T-helper 1 cell (primary cell): Measurements from ENCODE around the gene ELF1.

ENCODE experiments used
- DNase-seq, 5 donors: peaks; one replicate each; pipeline ENCODE4 v3.0.0-alpha.2; 2012 to 2020

ELF1 gene

DNA sequence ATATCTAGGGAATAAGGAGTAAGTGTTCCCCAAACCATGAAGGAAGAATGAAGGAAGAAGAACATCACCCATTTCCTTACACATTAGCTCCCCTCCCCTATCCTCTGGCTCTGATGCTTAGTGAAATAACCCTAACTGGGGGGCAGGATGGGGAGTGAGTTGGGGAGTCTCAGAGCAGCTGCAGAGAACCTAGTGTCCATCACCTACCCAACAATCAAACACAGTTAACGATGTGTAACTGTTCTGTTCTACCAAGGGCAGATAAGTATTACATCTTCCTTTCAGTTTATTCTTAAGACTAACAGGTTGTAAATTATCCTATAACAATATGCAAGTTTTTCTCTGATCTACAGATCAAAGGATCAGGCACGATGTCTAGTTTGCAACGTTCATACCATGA is 12.8 kb downstream of the ELF1 start:
- DNase-seq: no peak

DNA sequence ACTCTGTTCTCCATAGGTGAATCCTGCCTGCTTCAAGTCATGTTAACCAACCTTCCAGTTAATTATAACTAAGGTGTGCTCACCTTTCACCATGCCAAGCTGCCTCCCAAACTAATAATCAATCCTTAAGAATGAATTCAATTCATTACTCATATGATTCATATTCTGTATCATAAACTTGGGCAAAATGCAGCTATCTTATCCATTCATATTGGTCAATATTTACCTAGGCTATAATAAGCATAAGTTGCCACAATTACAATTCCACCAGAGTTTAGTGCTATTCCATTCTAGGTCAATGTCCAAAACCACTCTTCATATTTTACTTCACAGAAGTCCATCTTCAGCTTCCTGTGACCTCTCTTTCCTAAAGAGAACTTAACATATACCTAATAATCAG is 13.4 kb downstream of the ELF1 start:
- DNase-seq: no peak

GRCh38 chr13:41004875-41005693 is 14.0 kb downstream of the ELF1 start:
- DNase-seq: peak in 1 of 5 donors; percentile 84

GRCh38 chr13:41002606-41003005 is 16.5 kb downstream of the ELF1 start:
- no peak for DNase-seq

GRCh38 chr13:41001695-41002094 is 17.4 kb downstream of the ELF1 start:
- no peak for DNase-seq

DNA sequence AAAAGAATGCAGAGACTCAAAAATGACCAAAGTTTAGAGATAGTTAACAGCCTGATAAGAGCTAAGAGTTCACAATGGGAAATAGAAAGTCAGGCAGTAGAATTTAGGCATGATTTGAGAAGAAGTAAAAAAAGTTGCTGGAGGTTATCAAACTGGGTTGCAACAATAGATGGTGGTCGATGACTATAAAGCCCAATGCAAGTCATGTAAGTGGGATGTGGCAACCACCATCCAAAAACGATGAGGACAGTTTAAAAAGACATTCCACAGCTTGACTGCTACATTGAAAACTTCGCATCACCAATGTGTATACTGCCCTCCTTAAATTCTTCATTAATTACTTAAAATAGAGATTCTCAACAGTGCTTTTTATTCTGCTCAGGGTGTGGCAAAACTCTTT is 19.7 kb downstream of the ELF1 start:
- no peak for DNase-seq

- no peak for DNase-seq
Observed at GRCh38 chr13:40996426-40997092, 22.6 kb downstream of the ELF1 start.

DNA sequence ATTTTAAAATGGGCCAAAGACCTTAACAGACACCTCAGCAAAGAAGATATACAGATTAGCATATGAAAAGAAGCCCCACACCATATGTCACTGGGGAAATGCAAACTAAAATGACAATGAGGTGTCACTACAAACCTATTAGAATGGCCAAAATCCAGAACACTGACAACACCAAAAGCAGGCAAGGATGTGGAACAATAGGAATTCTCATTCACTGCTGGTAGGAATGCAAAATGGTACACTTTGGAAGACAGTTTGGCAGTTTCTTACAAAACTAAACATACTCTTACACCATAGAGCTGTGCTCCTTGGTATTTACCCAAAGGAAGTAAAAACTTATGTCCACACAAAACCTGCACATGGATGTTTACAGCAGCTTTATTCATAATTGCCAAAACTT is 23.1 kb downstream of the ELF1 start:
- no peak for DNase-seq

DNA sequence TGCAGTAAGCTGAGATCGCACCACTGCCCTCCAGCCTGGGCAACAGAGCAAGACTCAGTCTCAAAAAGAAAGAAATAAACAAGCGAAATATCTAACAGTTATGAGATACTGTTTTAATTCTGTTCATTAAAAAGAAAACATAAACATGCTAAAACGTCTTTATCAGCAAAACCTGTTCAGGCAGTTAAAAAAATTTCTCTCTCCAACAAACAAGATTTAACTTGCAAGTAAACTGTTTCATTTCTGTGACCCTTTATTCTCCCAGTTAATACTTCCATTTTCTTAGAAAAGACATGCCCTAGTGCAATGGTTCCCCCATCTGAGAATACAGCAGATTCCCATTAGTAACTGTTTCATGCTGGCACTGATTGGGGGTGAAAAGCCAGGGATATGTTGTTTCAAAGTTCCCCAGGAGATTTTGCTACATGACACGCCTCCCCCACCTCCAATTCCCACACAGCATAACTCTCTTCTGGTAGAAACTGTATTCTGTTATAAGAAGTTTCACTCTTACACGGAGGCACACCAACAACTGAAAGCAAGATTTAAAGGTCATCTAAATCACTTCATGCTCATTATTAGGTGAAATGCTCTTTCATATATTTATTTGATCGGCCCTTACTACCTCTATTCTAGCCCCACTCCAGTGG is 24.4 kb downstream of the ELF1 start:
- DNase-seq: no peak

DNA sequence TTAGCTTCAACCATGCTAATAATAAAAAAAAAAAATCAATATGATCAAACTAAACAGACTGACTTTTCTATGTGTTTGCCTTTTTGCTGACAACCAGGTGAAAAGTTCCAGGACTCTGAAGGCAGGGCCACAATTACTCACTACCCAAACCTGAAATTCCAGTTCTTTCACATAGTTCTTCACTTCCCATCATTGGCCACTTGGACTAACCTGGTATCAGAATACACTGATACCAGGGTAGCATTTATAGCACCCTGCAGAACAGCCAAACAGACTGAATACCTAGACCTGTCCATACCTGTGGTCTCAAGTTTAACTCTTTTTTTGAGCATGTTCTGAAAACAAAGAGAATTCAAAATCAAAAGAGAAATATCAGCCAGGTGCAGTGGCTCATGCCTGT is 25.1 kb downstream of the ELF1 start:
- no peak for DNase-seq

DNA sequence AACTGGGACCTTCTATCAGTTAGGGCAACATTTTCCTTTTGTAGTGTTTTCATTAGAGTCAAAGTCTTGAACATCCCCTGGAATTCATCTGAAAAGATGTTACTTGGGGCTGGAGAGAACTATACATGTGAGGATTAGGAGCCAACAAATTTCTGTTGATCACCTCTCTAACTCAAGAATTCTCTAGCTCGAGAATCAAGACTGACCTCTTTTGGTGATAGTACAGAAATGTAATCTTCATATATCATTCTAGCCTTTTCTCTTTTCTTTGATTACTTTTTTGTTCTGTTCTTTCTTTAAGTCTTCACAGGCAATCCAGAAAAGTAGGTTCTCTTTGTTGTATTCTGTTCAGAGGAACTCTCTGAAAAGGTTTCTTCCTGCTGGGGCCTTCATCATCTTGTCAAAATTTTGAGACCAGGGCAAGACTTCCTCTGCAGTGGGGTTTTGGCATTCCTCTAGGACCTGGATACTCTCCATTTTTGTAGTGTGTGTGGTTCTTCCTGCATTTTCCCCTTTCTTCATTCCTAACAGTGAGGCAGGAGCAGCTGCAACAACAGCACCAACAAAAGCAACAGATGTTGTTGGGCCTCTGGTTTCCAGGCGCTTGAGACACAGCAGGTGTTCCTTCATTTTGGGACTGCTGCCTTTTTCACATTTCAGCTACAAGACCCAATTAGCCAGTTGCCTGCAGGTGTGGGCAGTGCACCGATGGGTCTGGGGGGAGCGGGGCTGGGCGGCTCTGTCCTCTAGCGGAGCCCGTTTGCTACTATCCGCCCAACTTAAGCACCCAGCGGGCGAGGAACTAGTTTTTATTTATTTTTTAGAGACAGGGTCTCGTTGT is 26.2 kb downstream of the ELF1 start:
- DNase-seq: no peak

DNA sequence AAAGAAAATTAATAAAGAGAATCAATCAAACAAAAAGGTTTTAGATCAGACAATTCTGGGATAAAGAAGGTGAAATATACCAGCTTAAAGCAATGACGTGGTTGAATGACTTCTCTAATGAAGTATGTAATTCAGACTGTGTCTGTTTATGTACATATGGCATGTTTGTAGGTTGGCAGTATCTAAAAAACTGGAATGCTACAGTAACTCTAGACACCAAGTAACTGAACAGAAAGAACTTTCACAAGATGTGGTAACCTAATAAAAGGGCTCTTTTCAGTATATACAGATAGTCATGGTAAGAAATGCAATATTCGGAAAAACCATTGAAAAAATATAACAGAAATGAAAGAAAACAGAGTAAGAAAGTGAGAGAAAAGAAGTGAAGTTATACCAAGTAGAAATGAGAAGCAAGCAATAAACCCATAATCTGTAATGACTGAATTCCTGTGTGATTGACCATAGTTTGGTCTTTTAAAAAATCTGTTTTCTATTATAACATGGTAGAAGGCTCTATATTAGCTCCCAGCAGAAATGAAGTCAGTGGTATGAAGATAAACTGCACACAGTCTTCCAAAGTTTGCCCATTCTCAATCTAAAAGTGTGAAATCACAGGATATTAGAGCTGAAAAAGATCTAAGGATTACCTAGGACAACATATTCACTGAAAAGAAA is 31.4 kb downstream of the ELF1 start:
- no peak for DNase-seq

DNA sequence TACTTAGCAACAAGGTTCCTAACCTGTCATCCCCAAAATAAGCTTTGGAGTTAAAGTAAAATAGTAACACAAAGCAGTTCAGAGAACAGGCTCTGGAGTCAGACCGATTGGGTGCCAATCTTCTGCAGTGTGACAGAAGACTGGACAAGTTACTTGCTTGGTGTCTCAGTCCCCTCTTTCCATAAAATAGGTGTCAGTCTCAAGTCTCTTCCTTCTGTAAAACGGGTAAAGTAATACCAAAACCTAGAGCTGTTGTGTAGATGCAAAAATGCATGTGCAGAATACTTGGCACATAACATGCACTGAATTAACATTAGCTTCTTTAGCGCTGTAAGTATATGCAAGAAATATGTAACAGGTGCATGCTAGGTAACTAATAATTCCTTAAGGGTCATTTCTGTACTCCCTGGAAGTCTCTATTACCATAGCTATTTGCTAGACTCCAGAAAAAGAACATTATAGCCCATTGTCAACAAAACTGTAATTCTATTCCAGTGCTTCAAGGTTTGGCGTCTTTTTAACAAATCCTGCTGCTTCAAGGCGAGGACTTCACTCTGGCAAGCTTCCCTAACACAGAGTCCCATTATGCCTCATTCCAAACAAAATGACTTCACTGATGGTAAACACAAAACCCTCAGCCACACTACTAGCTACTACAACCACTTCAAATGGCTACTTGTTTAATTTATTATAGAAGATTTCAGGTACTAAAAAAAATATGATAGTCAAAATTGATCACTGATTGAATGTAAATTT is 32.8 kb downstream of the ELF1 start:
- no peak for DNase-seq

DNA sequence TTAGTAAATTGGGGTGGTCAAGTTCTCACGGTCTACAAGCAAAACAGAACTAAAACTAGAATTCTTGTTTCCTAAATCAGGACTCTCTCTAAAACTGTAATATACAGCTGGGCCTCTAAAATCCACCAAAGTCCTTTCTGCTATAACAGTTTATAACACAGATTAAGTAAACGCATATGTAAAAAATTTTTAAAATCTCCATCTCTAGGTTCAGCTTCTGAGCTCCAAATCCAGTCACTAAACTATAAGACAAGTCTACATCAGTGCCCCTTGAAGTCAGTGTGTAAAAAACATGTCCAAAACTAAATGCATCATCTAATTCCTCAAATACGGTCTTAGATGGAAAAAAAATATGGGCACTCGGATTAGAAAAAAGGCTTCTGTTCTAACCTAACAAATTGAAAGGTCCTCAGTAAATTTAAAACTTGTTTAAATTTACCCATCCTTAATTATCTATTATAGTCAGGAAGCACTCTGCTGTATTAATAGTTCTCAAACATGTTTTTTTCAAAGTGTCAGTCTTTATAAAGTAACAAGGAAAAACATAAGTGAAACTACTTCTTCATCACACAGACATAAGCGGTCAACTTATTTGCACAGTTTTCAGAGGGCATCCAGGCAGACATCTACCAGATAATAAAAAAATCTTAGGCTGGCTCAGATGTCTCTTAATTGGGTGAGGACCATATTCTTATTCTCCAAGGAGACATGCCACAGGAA is 33.6 kb downstream of the ELF1 start:
- no peak for DNase-seq

GRCh38 chr13:40984668-40985366 is 34.3 kb downstream of the ELF1 start:
- peak in 1 of 5 donors; percentile 67 for DNase-seq

DNA sequence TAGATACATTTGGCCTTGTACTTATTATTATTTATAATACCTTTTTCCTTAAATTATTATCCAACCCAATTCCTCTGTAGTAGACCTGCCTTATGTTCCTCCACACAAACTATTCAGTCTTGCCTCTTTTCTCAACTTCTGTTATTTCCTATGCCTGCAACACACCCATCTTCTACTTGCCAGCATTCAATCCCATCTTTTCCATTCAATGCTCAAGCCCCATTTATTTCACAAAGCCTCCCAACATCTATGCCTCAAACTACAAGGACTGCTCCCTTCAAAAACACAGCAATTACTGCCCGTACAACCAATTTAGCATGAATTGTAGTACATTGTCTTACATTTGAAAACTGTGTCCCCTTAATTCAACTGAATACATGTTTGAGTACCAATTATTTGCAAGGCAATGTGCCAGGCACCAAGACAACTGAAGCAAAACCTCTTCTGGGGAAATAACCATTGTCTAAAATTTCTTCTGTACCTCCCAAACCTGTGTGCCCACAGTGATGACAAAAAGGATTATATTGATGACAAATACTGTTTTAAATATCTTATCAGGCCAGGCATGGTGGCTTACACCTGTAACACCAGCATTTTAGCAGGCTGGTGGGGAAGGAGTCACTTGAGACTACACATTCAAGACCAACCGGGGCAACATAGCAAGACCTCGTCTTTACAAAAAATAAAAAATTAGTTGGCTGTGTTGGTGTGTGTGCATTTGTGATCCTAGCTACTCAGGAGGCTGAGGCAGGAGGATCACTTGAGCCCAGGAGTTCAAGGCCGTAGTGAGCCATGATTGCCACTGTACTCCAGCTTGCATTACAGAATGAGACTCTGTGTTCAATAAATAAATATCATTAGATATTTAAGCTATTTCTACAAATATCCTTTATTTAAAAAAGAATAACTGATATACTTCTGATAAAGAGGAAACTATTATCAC is 35.1 kb downstream of the ELF1 start:
- no peak for DNase-seq

GRCh38 chr13:40983259-40983658 is 35.9 kb downstream of the ELF1 start:
- DNase-seq: no peak

GRCh38 chr13:40982772-40983171 is 36.3 kb downstream of the ELF1 start:
- DNase-seq: peak in 4 of 5 donors; percentile 44 to 91 (median 57)

GRCh38 chr13:40981949-40982348 is 37.2 kb downstream of the ELF1 start:
- no peak for DNase-seq
